Measurements from ENCODE around the gene PPP1R9B.

- TF ChIP-seq CTCF (IDR thresholded peaks at IDR 0.05) (peak in 1 of 6 experiments; percentile 40), POLR2A (IDR thresholded peaks at IDR 0.05) (peak in 1 of 4 donors; percentile 17)
These were observed 2.0 kb downstream of the PPP1R9B start for GRCh38 chr17:50148226-50149090.

All from esophagus squamous epithelium (tissue), 4 donors.